ENCODE data around the gene MRPL14.
"Not testable (repeated sequence)": the region's sequence is repeated elsewhere in the genome, so short reads cannot be mapped to it uniquely, and the experiment has no call there.

Gene MRPL14

GRCh38 chr6:44096612-44097011, 30.6 kb downstream of the MRPL14 start:
- DNase-seq: no peak

DNA sequence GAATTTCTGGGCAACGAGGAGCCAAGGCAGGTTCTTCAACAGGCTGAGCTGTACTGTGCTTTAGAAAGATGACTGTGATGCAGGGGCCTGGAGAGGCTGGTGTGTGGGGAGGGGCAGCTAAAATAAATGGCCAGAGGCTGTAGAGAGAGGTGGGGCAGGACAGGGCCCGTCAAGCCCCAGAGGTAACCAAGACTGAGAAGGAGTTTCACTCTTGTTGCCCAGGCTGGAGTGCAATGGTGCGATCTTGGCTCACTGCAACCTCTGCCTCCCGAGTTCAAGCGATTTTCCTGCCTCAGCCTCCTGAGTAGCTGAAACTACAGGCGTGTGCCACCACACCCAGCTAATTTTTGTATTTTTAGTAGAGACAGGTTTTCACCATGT, 32.0 kb downstream of the MRPL14 start:
- not testable (repeated sequence) for DNase-seq

- no peak for DNase-seq
Measured at GRCh38 chr6:44094403-44095242, 32.6 kb downstream of the MRPL14 start.

- DNase-seq: no peak
Measured at GRCh38 chr6:44093750-44094402, 33.4 kb downstream of the MRPL14 start.

DNA sequence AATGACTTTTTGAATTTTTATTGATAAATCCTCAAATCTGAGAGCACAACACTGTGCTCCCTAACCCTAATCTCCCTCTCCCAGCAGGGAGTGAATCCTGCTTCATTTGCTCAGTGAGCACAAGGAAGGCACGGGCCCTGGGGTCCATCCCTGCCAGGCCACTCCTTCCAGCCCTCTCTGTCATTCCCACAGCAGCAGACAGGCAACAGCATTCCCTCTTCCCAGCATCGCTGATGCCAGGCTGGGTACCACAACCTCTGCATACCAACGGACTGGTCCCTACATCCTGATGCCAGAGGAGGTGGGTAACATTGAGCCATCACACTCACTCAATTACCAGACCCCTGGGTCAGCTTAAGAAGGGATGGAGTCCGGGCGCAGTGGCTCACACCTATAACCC, 34.2 kb downstream of the MRPL14 start:
- DNase-seq: no peak

- no peak for DNase-seq
Measured at GRCh38 chr6:44091981-44092884, 35.0 kb downstream of the MRPL14 start.

DNA sequence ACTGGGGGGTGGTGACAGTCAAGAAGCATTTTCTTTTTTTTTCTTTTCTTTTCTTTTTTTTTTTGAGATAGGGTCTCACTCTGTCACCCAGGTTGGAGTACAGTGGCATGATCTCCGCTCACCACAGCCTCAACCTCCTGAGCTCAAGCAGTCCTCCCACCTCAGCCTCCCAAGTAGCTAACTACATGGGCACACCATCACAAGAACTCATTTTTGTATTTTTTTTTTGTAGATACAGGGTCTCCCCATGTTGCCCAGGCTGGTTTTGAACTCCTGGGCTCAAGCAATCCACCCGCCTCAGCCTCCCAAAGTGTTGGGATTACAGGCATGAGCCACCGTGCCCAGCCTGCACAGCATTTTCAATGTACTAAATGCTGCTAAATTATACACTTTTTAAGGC, 35.9 kb downstream of the MRPL14 start:
- DNase-seq: not testable (repeated sequence)

DNA sequence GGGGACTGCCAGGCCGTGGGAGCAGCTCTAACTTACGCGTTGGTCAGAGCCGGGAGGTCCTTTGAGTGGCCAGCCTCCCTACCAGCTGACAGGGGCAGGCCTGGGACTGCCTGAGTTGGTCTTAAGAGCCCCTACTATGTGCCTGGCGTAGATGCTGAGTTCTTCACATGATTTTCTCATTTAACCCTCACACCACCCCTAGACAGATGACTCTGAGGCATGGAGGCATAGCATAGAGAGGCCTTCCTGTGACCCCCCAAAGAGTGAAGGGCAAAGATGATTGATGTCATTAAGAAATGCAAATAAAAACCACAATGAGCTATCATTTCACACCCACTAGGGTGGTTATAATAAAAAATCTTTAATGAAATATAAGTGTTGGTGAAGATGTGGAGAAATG, 36.8 kb downstream of the MRPL14 start:
- DNase-seq: no peak

DNA sequence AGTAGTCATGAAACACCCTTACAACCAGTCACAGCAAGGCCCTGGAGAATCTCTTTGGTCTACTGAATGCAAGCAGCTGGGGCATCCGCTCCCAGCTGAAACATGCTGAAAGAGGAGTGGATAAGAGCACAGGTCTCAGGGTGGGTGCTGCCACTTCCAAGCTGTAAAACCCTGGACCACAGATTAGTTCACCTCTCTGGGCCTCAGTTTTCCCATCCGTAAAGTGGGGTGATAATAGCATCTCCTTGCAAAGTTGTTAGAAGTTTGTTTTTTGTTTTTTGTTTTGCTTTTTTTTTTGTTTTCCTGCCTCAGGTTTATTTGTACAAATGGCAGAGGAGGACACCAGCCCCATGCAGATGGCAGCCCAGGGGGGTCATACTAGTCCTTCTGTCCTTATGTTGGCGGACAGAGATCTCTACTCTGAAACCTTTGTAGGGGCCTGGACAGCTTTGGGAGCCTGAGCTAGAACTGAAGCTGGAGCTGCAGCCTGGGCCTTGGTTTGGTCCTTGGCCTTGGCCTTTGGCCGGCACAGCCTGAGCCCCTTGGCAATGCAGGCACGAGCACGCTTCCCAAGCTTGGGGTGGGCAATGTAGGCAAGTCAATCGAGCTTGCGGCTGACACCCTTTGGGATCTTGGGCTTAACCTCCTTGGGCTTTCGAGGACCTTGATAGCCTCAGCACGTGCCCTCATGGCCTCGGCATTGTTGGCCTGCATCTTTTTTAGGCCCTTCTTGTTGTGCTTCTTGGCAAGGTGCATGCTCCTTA, 38.2 kb downstream of the MRPL14 start:
- DNase-seq: no peak

- no peak for DNase-seq
Measured at GRCh38 chr6:44087623-44088022, 39.6 kb downstream of the MRPL14 start.

DNA sequence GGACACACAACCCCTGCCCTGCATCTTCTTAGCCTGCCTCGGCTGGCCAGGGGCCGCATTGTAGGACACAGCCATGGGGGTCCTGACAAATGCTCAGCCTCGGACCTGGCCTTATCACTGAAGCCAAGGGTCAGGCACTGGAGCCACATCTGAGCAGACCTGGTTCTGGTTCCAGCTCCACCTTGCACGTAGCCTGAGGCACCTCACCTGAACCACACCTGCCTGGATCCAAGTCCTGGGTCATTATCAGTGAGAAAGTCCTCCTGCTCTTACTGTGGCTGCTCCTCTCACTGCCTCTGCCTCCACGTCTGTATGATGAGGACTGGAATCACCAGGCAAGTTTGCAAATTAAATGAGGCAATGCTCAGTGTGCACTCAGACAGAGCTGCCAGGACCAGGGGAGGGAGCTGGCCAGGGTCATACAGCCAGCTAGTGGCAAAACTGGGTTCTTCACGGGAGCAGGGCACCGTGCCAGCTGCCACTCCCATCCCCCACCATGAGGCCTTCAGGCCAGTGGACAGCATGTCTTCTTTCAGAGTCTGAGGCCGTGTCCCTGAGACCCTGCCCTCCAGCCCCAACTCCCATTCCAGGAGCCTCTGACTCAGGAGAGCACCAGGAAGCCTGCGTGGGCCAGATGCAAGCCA, 40.2 kb downstream of the MRPL14 start:
- no peak for DNase-seq

DNA sequence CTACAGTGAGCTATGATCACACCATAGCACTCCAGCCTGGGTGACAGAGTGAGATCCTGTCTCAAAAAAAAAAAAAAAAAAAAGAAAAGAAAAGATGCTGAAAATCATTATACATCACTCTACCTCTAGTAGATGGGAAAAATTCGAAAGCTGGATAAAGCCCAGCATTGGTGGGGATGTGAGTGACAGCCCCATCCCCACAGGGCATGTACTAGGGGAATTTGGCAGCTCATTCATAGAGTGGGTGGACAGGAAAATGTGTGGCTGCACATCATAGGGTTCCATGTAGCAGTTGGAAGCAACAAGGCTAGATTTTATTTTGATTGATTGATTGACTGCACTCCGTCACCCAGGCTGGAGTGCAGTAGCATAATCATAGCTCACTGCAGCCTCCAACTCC, 42.0 kb downstream of the MRPL14 start:
- DNase-seq: no peak

DNA sequence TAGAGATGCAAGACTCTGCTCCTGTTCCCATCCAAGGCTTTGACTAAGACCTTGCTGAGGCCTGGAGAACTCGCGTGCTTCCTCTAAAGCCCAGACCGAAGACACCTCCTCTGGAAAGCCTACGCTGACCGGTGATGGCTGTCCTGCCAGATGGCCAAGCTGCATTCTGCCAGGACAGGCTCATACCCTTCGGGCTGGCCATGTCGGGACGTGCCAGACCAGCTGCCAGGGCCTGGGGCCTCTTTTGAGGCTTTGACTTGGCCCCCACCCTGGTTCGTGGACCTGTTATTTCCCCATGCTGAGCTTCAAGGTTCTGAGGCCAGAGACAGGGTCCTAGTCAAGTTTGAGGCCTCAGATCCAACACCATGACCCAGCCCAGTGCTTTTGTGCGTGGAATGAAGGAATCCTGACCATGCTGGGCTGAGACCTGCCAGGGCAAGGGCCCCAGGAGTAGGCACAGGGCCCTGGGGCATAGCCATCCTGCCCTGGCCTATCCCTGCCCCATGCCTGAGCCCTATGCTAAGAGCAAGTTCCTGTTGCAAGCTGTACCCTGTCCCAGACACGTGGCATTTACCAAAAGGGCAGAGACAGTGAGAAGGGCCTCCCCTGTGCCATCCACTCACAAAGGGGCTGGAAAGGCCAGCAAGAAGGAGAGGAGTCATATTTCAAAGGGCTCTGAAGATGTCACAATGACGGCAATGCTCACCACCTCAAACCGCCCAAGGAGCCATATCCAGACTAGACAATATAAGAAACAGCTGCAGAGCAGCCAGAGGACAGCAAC, 42.8 kb downstream of the MRPL14 start:
- DNase-seq: no peak

- no peak for DNase-seq
Measured at GRCh38 chr6:44082872-44083321, 44.4 kb downstream of the MRPL14 start.

- no peak for DNase-seq
Measured at GRCh38 chr6:44081753-44082152, 45.5 kb downstream of the MRPL14 start.

- DNase-seq: no peak
Measured at GRCh38 chr6:44080561-44081521, 46.4 kb downstream of the MRPL14 start.

GRCh38 chr6:44079672-44080071, 47.6 kb downstream of the MRPL14 start:
- no peak for DNase-seq

DNA sequence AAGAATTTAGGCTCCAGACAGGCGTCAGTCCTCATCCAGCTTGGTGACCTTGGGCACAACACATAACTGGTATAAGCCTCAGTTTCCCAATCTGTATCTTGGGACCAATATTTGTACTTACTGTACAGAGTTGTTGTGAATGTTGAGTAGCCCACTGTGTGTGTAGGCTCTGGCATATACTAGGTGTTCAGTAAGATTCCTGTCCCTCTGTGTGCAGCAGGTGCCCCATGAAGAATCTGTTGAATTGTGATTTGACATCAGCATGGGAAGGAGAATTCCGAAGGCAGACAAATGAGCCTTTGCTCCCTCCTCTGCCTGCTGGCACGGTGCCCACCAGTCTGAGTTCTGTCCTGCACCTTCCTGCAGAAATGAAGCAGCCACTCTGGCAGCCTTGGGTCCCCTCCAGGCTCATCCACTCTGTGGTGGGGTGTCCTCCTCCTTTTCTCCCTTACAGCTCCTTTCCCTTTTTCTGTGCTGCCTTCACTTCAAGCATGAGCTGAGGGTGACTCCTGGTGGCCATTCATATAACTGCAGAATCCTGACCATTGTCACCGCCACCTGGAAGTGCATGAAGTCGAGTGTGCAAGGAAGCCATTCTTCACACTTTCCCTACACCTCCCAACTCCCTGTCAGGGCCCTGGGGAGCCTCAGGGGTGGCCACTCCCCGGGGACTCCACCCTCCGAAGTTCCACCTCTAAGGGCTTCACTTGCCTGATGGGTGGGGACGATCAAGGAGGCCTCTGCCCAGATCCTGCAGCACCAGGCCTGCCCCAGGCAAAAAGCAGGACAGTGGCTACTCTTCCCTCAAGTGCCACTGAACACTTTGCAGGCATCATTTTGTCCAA, 48.2 kb downstream of the MRPL14 start:
- no peak for DNase-seq

GRCh38 chr6:44078219-44078826, 48.9 kb downstream of the MRPL14 start:
- DNase-seq: no peak
